T-cell (primary cell): ENCODE data around the gene TMCO4. TPM values are rescaled to one million over a fixed set of nuclear protein-coding genes. Genes with fewer than 3 reads are reported as not detected.

Source experiments
- ATAC-seq, 4 experiments: fragments of 200-7000 bp in 3 of 4; fragments of 150-1000 bp in 1 of 4; cut with Tn5 transposase; replicated peaks in 1 of 4; 1 replicate in 3 of 4; 2 replicates in 1 of 4; pipeline ENCODE4 v1.10.0; 2021; ENCODE audit warnings: moderate library complexity in 3 of 4, mild to moderate bottlenecking in 2 of 4, moderate number of reproducible peaks in 1 of 4
- CTCF ChIA-PET, 2 donors: fragments of 300-600 bp; sonication (Branson Sonifier 250); formaldehyde crosslinking; loops; one replicate each; lab custom pipeline; 2022; ENCODE audit warnings: antibody characterized with exemption in 2 of 2; lab: Charles Lee
- POLR2A ChIA-PET, 2 donors: fragments of 300-600 bp; sonication (Branson Sonifier 250); formaldehyde crosslinking; loops; one replicate each; lab custom pipeline; 2022; ENCODE audit warnings: antibody characterized with exemption in 2 of 2; lab: Charles Lee
- DNase-seq, 35 experiments: peaks; one replicate each; pipeline versions ENCODE4 v3.0.0 to v3.0.0-alpha.2; 2013 to 2023
- H3K27ac ChIP-seq: one replicate; pipeline ENCODE4 v1.5.1; 2013; ENCODE audit warnings: low read length
- H3K27me3 ChIP-seq, 2 experiments: replicated peaks in 1 of 2; 1 replicate in 1 of 2; 2 replicates in 1 of 2; pipeline versions ENCODE4 v1.6.1 to v1.7.0; 2013; ENCODE audit warnings: low read length in 1 of 2, mixed read lengths in 1 of 2; ENCODE audit not compliant: control insufficient read depth in 2 of 2, insufficient read depth in 2 of 2; ENCODE audit errors: extremely low read depth in 1 of 2
- H3K36me3 ChIP-seq, 2 donors: 1 replicate in 1 of 2; 2 replicates in 1 of 2; pipeline versions ENCODE4 v1.6.1 to v1.7.0; 2013; ENCODE audit warnings: low read length in 1 of 2; ENCODE audit not compliant: control insufficient read depth in 2 of 2, insufficient read depth in 1 of 2; ENCODE audit errors: extremely low read depth in 1 of 2
- H3K4me1 ChIP-seq, 2 experiments: 1 replicate in 1 of 2; 2 replicates in 1 of 2; pipeline versions ENCODE4 v1.6.1 to v1.7.0; 2013; ENCODE audit warnings: low read length in 2 of 2, mixed read lengths in 1 of 2; ENCODE audit not compliant: insufficient read depth in 2 of 2, control insufficient read depth in 1 of 2; ENCODE audit errors: extremely low read depth in 1 of 2
- H3K4me3 ChIP-seq, 2 donors: 1 replicate in 1 of 2; 2 replicates in 1 of 2; pipeline versions ENCODE4 v1.5.1 to v1.7.0; 2013; ENCODE audit warnings: mild to moderate bottlenecking in 2 of 2, low read length in 1 of 2, moderate library complexity in 1 of 2; ENCODE audit not compliant: control insufficient read depth in 1 of 2; ENCODE audit errors: extremely low read depth in 1 of 2
- H3K9me3 ChIP-seq: 2 replicates; pipeline ENCODE4 v1.7.0; 2013
- H3K27ac Mint-ChIP-seq, 2 donors: one replicate each; pipeline ENCODE4 v1.8.0; 2020 to 2021; ENCODE audit warnings: mild to moderate bottlenecking in 2 of 2, mixed read lengths in 2 of 2
- H3K27me3 Mint-ChIP-seq, 2 donors: one replicate each; pipeline ENCODE4 v1.8.0; 2021 to 2022; ENCODE audit warnings: mixed read lengths in 2 of 2
- H3K36me3 Mint-ChIP-seq: one replicate; pipeline ENCODE4 v1.8.0; 2021; ENCODE audit warnings: mixed read lengths
- H3K4me1 Mint-ChIP-seq, 3 donors: one replicate each; pipeline ENCODE4 v1.8.0; 2020 to 2022; ENCODE audit warnings: mixed read lengths in 3 of 3, mild to moderate bottlenecking in 1 of 3
- H3K4me3 Mint-ChIP-seq, 3 donors: one replicate each; pipeline ENCODE4 v1.8.0; 2020 to 2022; ENCODE audit warnings: mild to moderate bottlenecking in 3 of 3, mixed read lengths in 3 of 3, moderate library complexity in 3 of 3
- H3K9me3 Mint-ChIP-seq, 3 donors: one replicate each; pipeline ENCODE4 v1.8.0; 2020 to 2022; ENCODE audit warnings: mixed read lengths in 3 of 3
- WGBS: methylation state at CpG from one replicate; pipeline ENCODE4 v1.1.5; 2013; ENCODE audit warnings: missing lambda C conversion rate; ENCODE audit not compliant: insufficient coverage; 5-methylcytosine and 5-hydroxymethylcytosine counted together
- total RNA-seq, 35 experiments: library from RNA in 6 of 35; stranded (reverse) in 6 of 35; fragments of 120-200 nt in 1 of 35; gene quantifications; one replicate each; pipeline versions ENCODE4 v1.2.1 to v1.2.4 and lab custom pipeline; 2013 to 2026

TMCO4 gene
- total RNA-seq, 5 donors from 2014 or later (not counting 1 experiment from before 2014, with no cell fraction given), result 17.2 to 29.2 (median 22.3) TPM

DNA sequence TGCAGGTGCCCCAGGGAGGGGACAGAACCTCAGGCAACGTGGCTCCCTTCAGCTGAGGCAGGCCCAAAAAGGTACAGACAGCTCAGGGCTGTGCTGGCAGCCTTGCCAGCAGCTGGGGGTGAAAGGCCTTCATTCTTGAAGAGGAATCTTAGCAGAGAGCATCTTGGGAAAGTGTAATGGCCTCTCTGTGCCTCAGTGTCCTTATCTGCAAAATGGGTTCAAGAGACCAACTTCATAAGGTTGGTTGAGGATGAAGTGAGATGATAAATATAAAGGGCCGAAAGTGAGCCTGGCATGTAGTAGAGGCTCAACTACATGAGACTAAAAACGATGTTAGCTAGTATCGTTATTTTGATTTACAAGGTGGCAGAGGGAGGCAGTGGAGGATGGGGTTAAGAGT, 26.2 kb downstream of the TMCO4 start:
- H3K4me1 ChIP-seq, result no peaks in the 10 kb centered on the region
- H3K4me3 Mint-ChIP-seq, result no peak overlapping the region
- no peak overlapping the region for H3K4me3 ChIP-seq
- POLR2A ChIA-PET, result no interaction called here
- 100% methylated on average over 4 of the region's 4 CpGs for WGBS
- peaks cover 5 to 64% of the 10 kb centered on the region in 2 donors for H3K36me3 ChIP-seq
- no peaks in the 10 kb centered on the region for H3K9me3 ChIP-seq
- no peak for ATAC-seq
- H3K4me1 Mint-ChIP-seq, result no peaks in the 10 kb centered on the region
- no peak for DNase-seq
- H3K36me3 Mint-ChIP-seq, result peaks cover 60% of the 10 kb centered on the region
- no peak overlapping the region for H3K27ac ChIP-seq
- CTCF ChIA-PET, result no interaction called here
- no peaks in the 10 kb centered on the region for H3K27me3 Mint-ChIP-seq
- no peak overlapping the region for H3K27ac Mint-ChIP-seq
- H3K9me3 Mint-ChIP-seq, result no peaks in the 10 kb centered on the region
- H3K27me3 ChIP-seq, result no peaks in the 10 kb centered on the region

GRCh38 chr1:19772053-19772452, 27.7 kb downstream of the TMCO4 start:
- Histone ChIP-seq H3K27me3 (no peaks in the 10 kb centered on the region), H3K4me3 (no peak overlapping the region), H3K36me3 (peaks cover 5 to 62% of the 10 kb centered on the region in 2 donors), H3K9me3 (no peaks in the 10 kb centered on the region), H3K4me1 (no peaks in the 10 kb centered on the region), H3K27ac (no peak overlapping the region)
- ATAC-seq (no peak), DNase-seq (no peak)
- CTCF ChIA-PET, result no interaction called here
- Mint-ChIP-seq H3K27me3 (no peaks in the 10 kb centered on the region), H3K4me1 (no peaks in the 10 kb centered on the region), H3K27ac (no peak overlapping the region), H3K36me3 (peaks cover 61% of the 10 kb centered on the region), H3K9me3 (no peaks in the 10 kb centered on the region), H3K4me3 (no peak overlapping the region)
- POLR2A ChIA-PET, result no interaction called here
- WGBS, result 94% methylated on average over 9 of the region's 9 CpGs

DNA sequence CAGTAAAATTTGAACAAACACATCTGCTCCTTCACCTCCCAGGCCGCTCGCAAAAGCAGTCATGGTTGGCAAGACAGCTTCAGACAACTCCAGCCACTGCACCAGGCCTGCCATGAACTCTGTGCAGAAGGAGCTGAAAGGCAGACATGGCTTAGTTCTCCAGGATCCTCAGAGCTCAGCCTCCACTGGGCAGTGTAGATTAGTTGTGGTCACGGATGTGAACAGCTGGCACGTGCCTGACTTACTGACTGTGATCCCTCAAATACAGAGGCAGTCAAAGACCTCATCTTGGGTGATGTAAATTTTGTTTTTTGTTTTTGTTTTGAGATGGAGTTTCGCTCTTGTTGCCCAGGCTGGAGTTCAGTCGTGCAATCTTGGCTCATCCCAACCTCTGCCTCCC, 28.4 kb downstream of the TMCO4 start:
- Histone ChIP-seq H3K36me3 (peaks cover 5 to 61% of the 10 kb centered on the region in 2 donors), H3K4me1 (no peaks in the 10 kb centered on the region), H3K27me3 (no peaks in the 10 kb centered on the region), H3K27ac (no peak overlapping the region), H3K4me3 (no peak overlapping the region), H3K9me3 (no peaks in the 10 kb centered on the region)
- ChIA-PET CTCF (no interaction called here), POLR2A (no interaction called here)
- no peaks in the 10 kb centered on the region for H3K9me3 Mint-ChIP-seq
- ATAC-seq, result no peak
- WGBS, result 100% methylated on average over 2 of the region's 6 CpGs
- no peaks in the 10 kb centered on the region for H3K27me3 Mint-ChIP-seq
- H3K36me3 Mint-ChIP-seq, result peaks cover 60% of the 10 kb centered on the region
- H3K27ac Mint-ChIP-seq, result no peak overlapping the region
- H3K4me1 Mint-ChIP-seq, result no peaks in the 10 kb centered on the region
- no peak overlapping the region for H3K4me3 Mint-ChIP-seq
- DNase-seq, result no peak

GRCh38 chr1:19770436-19771190, 29.1 kb downstream of the TMCO4 start:
- ATAC-seq, result no peak
- H3K27me3 ChIP-seq, result no peaks in the 10 kb centered on the region
- DNase-seq, result no peak
- WGBS, result 79% methylated on average over 5 of the region's 10 CpGs
- no peaks in the 10 kb centered on the region for H3K4me1 ChIP-seq
- Mint-ChIP-seq H3K4me3 (no peak overlapping the region), H3K4me1 (peaks cover 0 to 4% (median 3%) of the 10 kb centered on the region in 3 donors), H3K9me3 (no peaks in the 10 kb centered on the region), H3K36me3 (peaks cover 62% of the 10 kb centered on the region), H3K27me3 (no peaks in the 10 kb centered on the region), H3K27ac (no peak overlapping the region)
- peaks cover 5 to 55% of the 10 kb centered on the region in 2 donors for H3K36me3 ChIP-seq
- H3K27ac ChIP-seq, result no peak overlapping the region
- no peak overlapping the region for H3K4me3 ChIP-seq
- H3K9me3 ChIP-seq, result no peaks in the 10 kb centered on the region
- ChIA-PET CTCF (no interaction called here), POLR2A (no interaction called here)

DNA sequence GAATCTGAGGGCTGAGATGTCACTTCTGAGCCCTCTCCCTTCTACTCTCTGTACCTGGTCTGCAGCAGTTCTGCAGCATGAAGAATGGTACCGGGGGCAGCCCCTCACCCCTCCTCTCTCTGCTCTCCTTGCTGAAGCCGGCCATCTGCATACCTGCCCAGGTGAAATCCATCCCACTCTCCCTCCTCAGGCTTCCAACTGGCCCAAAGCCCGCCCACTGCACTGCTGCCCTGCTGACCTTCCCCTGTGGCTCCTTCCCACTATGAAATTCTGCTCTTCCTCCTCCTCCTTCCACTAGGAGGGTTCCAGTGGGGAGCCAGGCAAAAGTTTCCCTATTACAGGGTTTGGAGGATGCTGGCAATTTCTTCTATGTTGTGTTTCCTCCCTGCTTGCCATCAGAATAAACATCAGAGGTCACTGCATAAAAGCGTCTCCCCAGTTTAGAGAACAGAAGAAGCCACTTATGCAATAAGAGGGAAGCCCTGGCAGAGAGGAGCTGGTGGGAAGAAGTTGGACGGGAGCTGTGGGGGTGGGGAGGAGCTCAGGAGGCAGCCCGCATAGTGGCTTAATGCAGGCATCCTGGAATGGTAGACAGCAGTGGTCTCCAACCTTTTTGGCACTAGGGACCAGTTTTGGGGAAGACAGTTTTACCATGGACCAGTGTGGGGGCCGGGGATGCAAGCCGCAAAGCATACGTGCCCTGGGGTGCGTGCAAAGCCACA, 30.3 kb downstream of the TMCO4 start:
- CTCF ChIA-PET, result no interaction called here
- 88% methylated on average over 8 of the region's 10 CpGs for WGBS
- H3K36me3 Mint-ChIP-seq, result peaks cover 61% of the 10 kb centered on the region
- peaks cover 5 to 56% of the 10 kb centered on the region in 2 donors for H3K36me3 ChIP-seq
- H3K27ac ChIP-seq, result no peak overlapping the region
- no peaks in the 10 kb centered on the region for H3K9me3 ChIP-seq
- no peak overlapping the region for H3K27ac Mint-ChIP-seq
- H3K27me3 ChIP-seq, result no peaks in the 10 kb centered on the region
- no peaks in the 10 kb centered on the region for H3K27me3 Mint-ChIP-seq
- POLR2A ChIA-PET, result no interaction called here
- no peak for ATAC-seq
- H3K4me1 Mint-ChIP-seq, result peaks cover 0 to 7% (median 3%) of the 10 kb centered on the region in 3 donors
- H3K4me3 Mint-ChIP-seq, result no peak overlapping the region
- no peak for DNase-seq
- H3K4me3 ChIP-seq, result no peak overlapping the region
- no peaks in the 10 kb centered on the region for H3K9me3 Mint-ChIP-seq
- no peaks in the 10 kb centered on the region for H3K4me1 ChIP-seq

- Histone ChIP-seq H3K36me3 (peaks cover 5 to 54% of the 10 kb centered on the region in 2 donors), H3K4me3 (no peak overlapping the region), H3K4me1 (no peaks in the 10 kb centered on the region), H3K27me3 (no peaks in the 10 kb centered on the region), H3K9me3 (no peaks in the 10 kb centered on the region), H3K27ac (no peak overlapping the region)
- no peaks in the 10 kb centered on the region for H3K9me3 Mint-ChIP-seq
- no peak for DNase-seq
- H3K36me3 Mint-ChIP-seq, result peaks cover 55% of the 10 kb centered on the region
- no peaks in the 10 kb centered on the region for H3K27me3 Mint-ChIP-seq
- H3K27ac Mint-ChIP-seq, result no peak overlapping the region
- H3K4me3 Mint-ChIP-seq, result no peak overlapping the region
- no peak for ATAC-seq
- WGBS, result 97% methylated on average over 14 of the region's 18 CpGs
- POLR2A ChIA-PET, result no interaction called here
- CTCF ChIA-PET, result no interaction called here
- H3K4me1 Mint-ChIP-seq, result peaks cover 0 to 7% (median 3%) of the 10 kb centered on the region in 3 donors
Observed at GRCh38 chr1:19768353-19769210, 31.1 kb downstream of the TMCO4 start.
